ENCODE results near the gene MGME1. TPM values are rescaled to one million over a fixed set of nuclear protein-coding genes. Genes with fewer than 3 reads are reported as not detected.

Gene MGME1
- total and polyA plus RNA-seq, 2 of the 13 experiments (the other 11 are each of a cell fraction or from before 2014, with no cell fraction given): 36.7 to 66.6 TPM

DNA sequence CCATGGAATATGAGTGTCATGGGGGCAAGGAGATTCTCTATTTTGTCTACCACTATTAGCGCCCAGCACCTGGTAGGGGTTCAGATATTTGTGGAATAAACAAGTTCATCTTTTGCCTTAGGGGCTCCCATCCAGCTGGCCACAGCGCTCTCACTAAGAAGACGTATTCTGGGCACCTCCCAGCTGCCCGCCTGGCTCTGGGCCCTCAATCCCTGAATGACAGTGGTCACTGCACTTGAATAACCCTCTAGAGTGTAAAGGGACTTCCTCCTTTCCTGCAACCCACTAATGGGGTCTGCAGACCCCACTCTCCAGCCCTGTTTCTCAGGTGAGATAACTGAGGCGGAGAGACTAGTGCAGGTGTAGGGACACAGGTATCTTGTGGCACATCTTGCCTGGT is 36.4 kb upstream of the MGME1 start (continued):
- TF ChIP-seq, protein P1, sequence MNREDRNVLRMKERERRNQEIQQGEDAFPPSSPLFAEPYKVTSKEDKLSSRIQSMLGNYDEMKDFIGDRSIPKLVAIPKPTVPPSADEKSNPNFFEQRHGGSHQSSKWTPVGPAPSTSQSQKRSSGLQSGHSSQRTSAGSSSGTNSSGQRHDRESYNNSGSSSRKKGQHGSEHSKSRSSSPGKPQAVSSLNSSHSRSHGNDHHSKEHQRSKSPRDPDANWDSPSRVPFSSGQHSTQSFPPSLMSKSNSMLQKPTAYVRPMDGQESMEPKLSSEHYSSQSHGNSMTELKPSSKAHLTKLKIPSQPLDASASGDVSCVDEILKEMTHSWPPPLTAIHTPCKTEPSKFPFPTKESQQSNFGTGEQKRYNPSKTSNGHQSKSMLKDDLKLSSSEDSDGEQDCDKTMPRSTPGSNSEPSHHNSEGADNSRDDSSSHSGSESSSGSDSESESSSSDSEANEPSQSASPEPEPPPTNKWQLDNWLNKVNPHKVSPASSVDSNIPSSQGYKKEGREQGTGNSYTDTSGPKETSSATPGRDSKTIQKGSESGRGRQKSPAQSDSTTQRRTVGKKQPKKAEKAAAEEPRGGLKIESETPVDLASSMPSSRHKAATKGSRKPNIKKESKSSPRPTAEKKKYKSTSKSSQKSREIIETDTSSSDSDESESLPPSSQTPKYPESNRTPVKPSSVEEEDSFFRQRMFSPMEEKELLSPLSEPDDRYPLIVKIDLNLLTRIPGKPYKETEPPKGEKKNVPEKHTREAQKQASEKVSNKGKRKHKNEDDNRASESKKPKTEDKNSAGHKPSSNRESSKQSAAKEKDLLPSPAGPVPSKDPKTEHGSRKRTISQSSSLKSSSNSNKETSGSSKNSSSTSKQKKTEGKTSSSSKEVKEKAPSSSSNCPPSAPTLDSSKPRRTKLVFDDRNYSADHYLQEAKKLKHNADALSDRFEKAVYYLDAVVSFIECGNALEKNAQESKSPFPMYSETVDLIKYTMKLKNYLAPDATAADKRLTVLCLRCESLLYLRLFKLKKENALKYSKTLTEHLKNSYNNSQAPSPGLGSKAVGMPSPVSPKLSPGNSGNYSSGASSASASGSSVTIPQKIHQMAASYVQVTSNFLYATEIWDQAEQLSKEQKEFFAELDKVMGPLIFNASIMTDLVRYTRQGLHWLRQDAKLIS (CRISPR knock-in tag; IDR thresholded peaks at IDR 0.05): no peak
- TF ChIP-seq TCF7L2 (IDR thresholded peaks at IDR 0.05; ENCODE audit: low read depth, low read length): no peak

DNA sequence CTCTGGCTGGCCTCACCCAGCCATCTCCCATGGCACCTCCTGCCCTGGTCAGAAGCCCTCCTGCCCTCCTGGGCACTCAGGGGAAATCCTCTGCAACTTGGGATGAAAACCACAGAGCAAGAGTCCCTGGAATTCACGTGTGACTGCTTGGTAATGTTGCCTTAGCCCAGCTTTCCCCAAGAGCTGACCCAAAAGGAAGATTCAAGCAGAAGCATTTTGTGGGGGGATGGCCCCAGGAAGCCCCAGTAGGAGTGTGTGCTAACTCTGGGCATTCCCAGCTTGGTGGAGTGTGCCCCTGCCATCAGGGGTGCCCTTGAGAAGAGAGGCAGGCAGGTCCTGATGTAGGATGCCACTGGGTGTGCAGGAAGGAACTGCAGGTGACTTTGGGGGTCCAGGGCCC is 35.7 kb upstream of the MGME1 start:
- no peaks in the 10 kb centered on the region for H3K79me2 ChIP-seq (ENCODE audit: insufficient read depth, low read length)
- H3K4me3 ChIP-seq (replicated peaks in 1 of 3; ENCODE audit: insufficient read depth in 1 of 3, low read depth in 2 of 3, low read length in 3 of 3): no peak overlapping the region
- no TSS peak for BruUV-seq (replicated peaks)
- intact Hi-C loops (cut with micrococcal nuclease; ENCODE audit: unreplicated experiment) (no loop called here), in situ Hi-C loops (cut with HindIII; ENCODE audit: extremely low pct_ligation_motif_present, low pct_unique_long_range_greater_than_20kb) (loop anchor here (10.0 kb wide), 1 partner anchor 398 kb away; the partner anchor contains the start of gene BFSP1)
- 0 out of 2 replicates have a peak, but pooled peaks have one; percentile 28 for TF ChIP-seq HIVEP1 (CRISPR knock-in tag; IDR thresholded peaks at IDR 0.05)
- TF ChIP-seq, protein P2, sequence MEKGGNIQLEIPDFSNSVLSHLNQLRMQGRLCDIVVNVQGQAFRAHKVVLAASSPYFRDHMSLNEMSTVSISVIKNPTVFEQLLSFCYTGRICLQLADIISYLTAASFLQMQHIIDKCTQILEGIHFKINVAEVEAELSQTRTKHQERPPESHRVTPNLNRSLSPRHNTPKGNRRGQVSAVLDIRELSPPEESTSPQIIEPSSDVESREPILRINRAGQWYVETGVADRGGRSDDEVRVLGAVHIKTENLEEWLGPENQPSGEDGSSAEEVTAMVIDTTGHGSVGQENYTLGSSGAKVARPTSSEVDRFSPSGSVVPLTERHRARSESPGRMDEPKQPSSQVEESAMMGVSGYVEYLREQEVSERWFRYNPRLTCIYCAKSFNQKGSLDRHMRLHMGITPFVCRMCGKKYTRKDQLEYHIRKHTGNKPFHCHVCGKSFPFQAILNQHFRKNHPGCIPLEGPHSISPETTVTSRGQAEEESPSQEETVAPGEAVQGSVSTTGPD (CRISPR knock-in tag; IDR thresholded peaks at IDR 0.05): no peak
- no peak overlapping the region for H2AFZ ChIP-seq (ENCODE audit: low read length)
- POLR2A ChIA-PET: interaction anchor here (1.4 to 1.8 kb wide), 3 partner anchors 25 to 251 kb away, joined by 4 to 6 read pairs (median 5); partner anchors contain the start of gene RRBP1
- H3K9ac ChIP-seq (ENCODE audit: insufficient read depth, low read depth, low read length): no peak overlapping the region
- H3K4me1 ChIP-seq (ENCODE audit: insufficient read depth, low read length): peaks cover 51% of the 10 kb centered on the region
- no peaks in the 10 kb centered on the region for H3K36me3 ChIP-seq (replicated peaks in 1 of 2; ENCODE audit: control insufficient read depth in 1 of 2, insufficient read depth in 2 of 2, low read length in 2 of 2)
- H3K9me3 ChIP-seq (ENCODE audit: low read length): peaks cover 9% of the 10 kb centered on the region; the same call in 1 of the 2 replicates
- FAIRE-seq (no peak), ATAC-seq (no peak), DNase-seq (ENCODE audit: low spot score) (no peak)
- WGBS (ENCODE audit: low lambda C conversion rate): 0% methylated on average over 1 of the region's 1 CpG
- H4K20me1 ChIP-seq (ENCODE audit: insufficient read depth, low read length): no peaks in the 10 kb centered on the region
- CTCF ChIA-PET (ENCODE audit: low intra/inter-chr PET ratio, low total read pairs): no interaction called here
- H3K27me3 ChIP-seq (ENCODE audit: control insufficient read depth in 1 of 2, insufficient read depth in 2 of 2, low read length in 2 of 2): peaks cover 10 to 44% of the 10 kb centered on the region in 2 experiments; a peak in 4 of 5 replicates
- no peak overlapping the region for H3K4me2 ChIP-seq (ENCODE audit: low read depth, low read length)
- no peak overlapping the region for H3K27ac ChIP-seq (ENCODE audit: extremely low read length, insufficient read depth, low read length)

All from HepG2 (cell line).